NT2/D1 (cell line): Measurements from ENCODE around the gene DDX56.

ENCODE experiments used
- DNase-seq: peaks from one replicate; pipeline ENCODE4 v3.0.0-alpha.2; 2011; ENCODE audit warnings: low read depth, low spot score
- H3K27me3 ChIP-seq: 2 replicates; pipeline ENCODE4 v1.6.0; 2011; ENCODE audit warnings: mild to moderate bottlenecking; ENCODE audit not compliant: insufficient read length, insufficient read depth
- H3K36me3 ChIP-seq: 2 replicates; pipeline ENCODE4 v1.6.1; 2011; ENCODE audit warnings: mild to moderate bottlenecking, low read length, mixed read lengths; ENCODE audit not compliant: insufficient read depth, insufficient read length
- H3K4me1 ChIP-seq: 2 replicates; pipeline ENCODE4 v1.5.1; 2011; ENCODE audit not compliant: insufficient read depth, insufficient read length
- H3K4me3 ChIP-seq: 2 replicates; pipeline ENCODE4 v1.5.1; 2011; ENCODE audit warnings: low read depth; ENCODE audit not compliant: insufficient read length
- H3K9ac ChIP-seq: 2 replicates; pipeline ENCODE4 v1.6.0; 2011; ENCODE audit warnings: low read depth; ENCODE audit not compliant: insufficient read length
- H3K9me3 ChIP-seq: 2 replicates; pipeline ENCODE4 v1.5.1; 2011; ENCODE audit warnings: mild to moderate bottlenecking, low read length; ENCODE audit not compliant: insufficient read depth
- SUZ12 ChIP-seq: IDR thresholded peaks from 2 replicates; pipeline ENCODE4 v1.6.1; 2011; ENCODE audit not compliant: insufficient read length, insufficient read depth; ENCODE audit errors: extremely low read depth
- YY1 ChIP-seq: IDR thresholded peaks from 2 replicates; pipeline ENCODE4 v1.6.1; 2011; ENCODE audit not compliant: insufficient read length, insufficient read depth
- ZNF274 ChIP-seq: IDR thresholded peaks from 2 replicates; pipeline ENCODE4 v1.6.1; 2011; ENCODE audit warnings: mild to moderate bottlenecking, low read depth, low read length

DDX56 gene

GRCh38 chr7:44540592-44541027 lies 33.1 kb downstream of the DDX56 start:
- no peak for DNase-seq
- Histone ChIP-seq H3K9ac (no peak overlapping the region), H3K4me3 (no peak overlapping the region), H3K27me3 (no peaks in the 10 kb centered on the region), H3K4me1 (no peaks in the 10 kb centered on the region), H3K9me3 (no peaks in the 10 kb centered on the region), H3K36me3 (no peaks in the 10 kb centered on the region)
- TF ChIP-seq YY1 (no peak), SUZ12 (no peak), ZNF274 (no peak)

- no peaks in the 10 kb centered on the region for H3K36me3 ChIP-seq
- no peak overlapping the region for H3K4me3 ChIP-seq
- H3K9me3 ChIP-seq, result no peaks in the 10 kb centered on the region
- no peaks in the 10 kb centered on the region for H3K27me3 ChIP-seq
- no peak for DNase-seq
- no peaks in the 10 kb centered on the region for H3K4me1 ChIP-seq
- TF ChIP-seq SUZ12, result no peak
- TF ChIP-seq ZNF274, result no peak
- TF ChIP-seq YY1, result no peak
- no peak overlapping the region for H3K9ac ChIP-seq
Observed at GRCh38 chr7:44539669-44540506, 33.8 kb downstream of the DDX56 start.

- Histone ChIP-seq H3K9ac (no peak overlapping the region), H3K27me3 (no peaks in the 10 kb centered on the region), H3K4me3 (no peak overlapping the region), H3K9me3 (no peaks in the 10 kb centered on the region), H3K36me3 (no peaks in the 10 kb centered on the region), H3K4me1 (no peaks in the 10 kb centered on the region)
- TF ChIP-seq ZNF274 (no peak), YY1 (no peak), SUZ12 (no peak)
- DNase-seq, result no peak
Observed at GRCh38 chr7:44538798-44539668, 34.7 kb downstream of the DDX56 start.

GRCh38 chr7:44538093-44538797 lies 35.5 kb downstream of the DDX56 start:
- TF ChIP-seq SUZ12 (no peak), ZNF274 (no peak), YY1 (no peak)
- Histone ChIP-seq H3K9me3 (no peaks in the 10 kb centered on the region), H3K4me1 (no peaks in the 10 kb centered on the region)

GRCh38 chr7:44537442-44537841 lies 36.3 kb downstream of the DDX56 start:
- H3K4me1 ChIP-seq, result no peaks in the 10 kb centered on the region
- no peak for DNase-seq
- TF ChIP-seq YY1 (no peak), SUZ12 (no peak), ZNF274 (no peak)
- H3K9me3 ChIP-seq, result no peaks in the 10 kb centered on the region
- no peak overlapping the region for H3K4me3 ChIP-seq
- H3K36me3 ChIP-seq, result no peaks in the 10 kb centered on the region
- H3K9ac ChIP-seq, result no peak overlapping the region
- H3K27me3 ChIP-seq, result no peaks in the 10 kb centered on the region

More at GRCh38 chr7:44538093-44538797, 35.5 kb downstream of the DDX56 start:
- no peaks in the 10 kb centered on the region for H3K36me3 ChIP-seq
- no peaks in the 10 kb centered on the region for H3K27me3 ChIP-seq
- no peak for DNase-seq
- no peak overlapping the region for H3K4me3 ChIP-seq
- no peak overlapping the region for H3K9ac ChIP-seq

GRCh38 chr7:44536090-44536489 lies 37.6 kb downstream of the DDX56 start:
- Histone ChIP-seq H3K9me3 (no peaks in the 10 kb centered on the region), H3K4me3 (no peak overlapping the region), H3K4me1 (no peaks in the 10 kb centered on the region), H3K9ac (no peak overlapping the region), H3K27me3 (no peaks in the 10 kb centered on the region), H3K36me3 (no peaks in the 10 kb centered on the region)
- DNase-seq, result no peak
- TF ChIP-seq YY1 (no peak), SUZ12 (no peak), ZNF274 (no peak)

GRCh38 chr7:44535348-44536064 lies 38.2 kb downstream of the DDX56 start:
- DNase-seq, result no peak
- Histone ChIP-seq H3K4me1 (no peaks in the 10 kb centered on the region), H3K36me3 (no peaks in the 10 kb centered on the region), H3K9ac (no peak overlapping the region), H3K9me3 (no peaks in the 10 kb centered on the region), H3K27me3 (no peaks in the 10 kb centered on the region), H3K4me3 (no peak overlapping the region)
- TF ChIP-seq ZNF274 (no peak), SUZ12 (no peak), YY1 (no peak)
